ENCODE measurements around the gene IFNA5.

IFNA5 gene

DNA sequence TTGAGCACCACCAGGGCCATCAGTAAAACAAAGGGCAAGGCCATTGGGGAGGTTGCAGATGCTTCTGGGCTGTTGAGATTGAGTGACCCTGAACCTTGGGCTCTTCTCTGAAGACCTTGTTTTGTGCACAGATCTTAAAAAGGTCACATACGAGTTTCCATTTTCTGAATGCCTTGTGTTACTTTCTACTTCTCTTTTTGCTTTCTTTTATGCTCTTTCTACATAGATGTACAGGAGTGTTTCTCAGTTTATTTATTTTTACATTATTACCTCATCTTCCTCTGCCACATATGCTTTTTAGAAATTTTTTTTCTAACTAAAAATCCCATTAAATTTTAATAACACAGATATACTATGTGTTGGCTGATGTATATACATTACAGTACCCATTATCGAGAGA lies at the start of gene IFNA5:
Gene IFNA5 (minus strand): TSS at position 101 of the 400 bp plus-strand sequence. CDS start 57 bp downstream, at position 44.
- DNase-seq (ENCODE audit: low spot score), result no peak

DNA sequence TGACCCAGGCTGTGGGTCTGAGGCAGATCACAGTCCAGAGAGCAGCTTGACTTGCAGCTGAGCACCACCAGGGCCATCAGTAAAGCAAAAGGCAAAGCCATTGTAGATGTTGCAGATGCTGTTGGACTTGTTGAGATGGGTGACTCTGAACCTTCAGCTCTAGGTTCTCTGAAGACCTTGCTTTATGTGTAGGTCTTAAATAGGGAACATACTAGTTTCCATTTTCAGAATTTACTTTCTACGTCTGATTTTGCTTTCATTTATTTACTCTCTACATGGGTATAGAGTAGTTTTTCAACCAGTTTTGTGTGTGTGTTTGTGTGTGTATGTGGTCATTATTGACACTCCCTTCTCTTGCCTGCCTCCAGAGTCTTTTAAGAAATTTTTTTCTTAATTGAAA lies 45.7 kb upstream of the IFNA5 start, which contains the start of gene IFNA6:
Gene IFNA6 (minus strand): TSS at position 101 of the 400 bp plus-strand sequence. CDS start 0 bp downstream, at position 101.
- DNase-seq (ENCODE audit: low spot score), result no peak

DNA sequence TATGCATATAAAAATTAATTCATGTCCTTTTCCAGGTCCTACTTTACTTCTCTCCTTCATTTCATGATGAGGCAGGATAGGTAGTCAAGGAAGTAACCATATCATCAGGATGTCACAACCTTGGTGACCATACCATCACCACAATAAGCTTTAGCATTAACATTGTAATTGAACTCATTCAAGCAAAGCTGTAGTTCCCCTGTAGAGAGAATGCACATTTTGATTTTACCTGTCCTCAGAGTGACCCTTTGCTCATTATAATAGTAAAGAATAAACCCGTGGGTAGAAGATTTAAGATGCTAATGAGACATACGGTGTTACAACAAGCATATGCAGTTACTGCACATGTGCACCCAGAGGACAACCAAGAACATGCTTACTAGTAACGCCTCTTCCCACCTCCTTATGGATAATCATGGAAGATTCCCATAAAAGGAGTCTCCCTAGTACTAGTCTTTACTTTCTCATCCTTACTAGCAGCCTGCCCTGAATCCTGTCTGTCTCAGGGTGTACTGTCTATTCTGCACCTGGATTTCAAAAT lies 43.4 kb upstream of the IFNA5 start:
- no peak for DNase-seq (ENCODE audit: low spot score)

DNA sequence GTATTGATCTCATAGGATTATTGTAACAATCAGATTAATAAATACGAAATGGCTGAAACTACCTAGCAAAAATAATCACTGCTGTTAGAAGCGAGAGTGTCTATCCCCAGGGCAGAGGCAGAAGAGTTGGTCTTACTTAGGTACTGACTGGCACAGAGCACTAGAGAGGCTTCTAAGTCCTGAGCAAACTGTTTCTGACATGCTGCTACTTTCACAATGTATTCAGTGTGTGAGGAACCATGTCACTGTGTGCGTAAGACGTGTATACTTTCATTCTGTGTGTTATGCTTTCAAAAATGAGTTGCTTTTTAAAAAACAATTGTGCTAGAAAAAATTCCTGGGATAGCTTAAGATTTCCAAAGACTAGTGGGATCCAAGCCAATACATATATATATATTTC lies 35.6 kb upstream of the IFNA5 start:
- DNase-seq (ENCODE audit: low spot score), result no peak

DNA sequence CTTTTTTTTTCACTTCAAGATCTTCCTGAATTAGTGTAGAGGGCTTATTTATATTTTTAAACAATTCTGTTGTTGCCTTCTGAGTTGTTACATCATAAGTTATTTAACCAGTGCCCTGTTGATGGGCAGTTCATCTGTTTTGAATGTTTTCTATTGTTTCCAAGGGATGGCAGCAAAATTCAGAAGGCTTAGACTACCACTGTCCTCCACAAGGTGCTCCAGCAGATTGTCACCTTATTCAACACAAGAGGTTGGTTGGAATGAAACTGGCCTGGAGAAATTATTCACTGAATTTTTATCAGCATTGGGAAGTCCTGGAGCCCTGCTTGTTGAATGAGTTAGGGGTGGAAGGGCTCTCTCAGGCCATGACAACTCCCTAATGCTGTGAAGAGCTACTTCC lies 31.3 kb upstream of the IFNA5 start:
- no peak for DNase-seq (ENCODE audit: low spot score)

DNA sequence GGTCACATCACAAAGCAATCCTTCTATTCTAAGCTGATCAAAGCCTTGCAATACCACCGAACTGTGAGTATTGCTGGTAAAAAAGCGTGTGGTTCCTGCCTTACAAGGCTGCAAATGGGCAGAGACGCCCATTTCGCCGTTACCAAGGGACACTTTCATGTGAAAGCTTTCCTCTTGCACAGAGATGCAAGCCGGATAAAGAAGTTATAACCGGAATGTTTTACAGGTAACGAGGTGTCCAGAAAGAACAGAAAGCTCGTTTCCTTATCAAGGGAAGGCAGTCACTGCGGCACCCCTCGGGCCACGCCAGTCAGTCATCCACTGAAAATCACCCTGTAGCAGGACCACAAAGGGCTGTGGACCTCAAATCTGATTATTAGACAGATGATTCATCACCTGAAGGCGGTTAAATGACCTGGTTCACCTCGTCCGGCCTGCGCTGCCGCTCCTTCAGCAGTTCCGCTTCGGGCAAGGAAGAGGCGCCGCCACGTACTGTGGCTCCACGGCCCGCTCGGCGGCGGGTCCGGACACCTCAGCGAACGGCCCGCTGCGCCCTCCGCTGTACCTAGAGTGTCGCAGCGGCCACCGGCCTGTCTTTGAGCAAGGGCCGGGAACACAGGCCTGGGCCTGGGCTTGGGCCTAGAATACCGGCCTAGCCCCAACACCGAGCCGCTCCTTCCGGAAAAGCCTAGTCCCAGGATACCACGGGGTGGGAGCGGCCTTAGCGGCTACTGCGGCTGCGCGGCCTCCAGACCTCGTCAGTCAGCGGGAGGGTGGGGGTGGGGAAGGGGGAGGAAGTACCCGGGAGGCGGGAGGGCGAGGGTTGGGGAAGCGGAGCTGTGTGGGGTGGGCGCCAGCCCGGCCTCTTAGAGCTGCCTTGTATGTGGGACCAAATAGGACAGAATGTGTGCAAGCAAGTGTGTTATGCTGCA lies 29.9 kb upstream of the IFNA5 start, which contains the start of gene KLHL9:
Gene KLHL9 (minus strand): TSS at position 704 of the 932 bp plus-strand sequence. CDS start 545 bp downstream, at position 159.
- peak; percentile 88 for DNase-seq (ENCODE audit: low spot score)

DNA sequence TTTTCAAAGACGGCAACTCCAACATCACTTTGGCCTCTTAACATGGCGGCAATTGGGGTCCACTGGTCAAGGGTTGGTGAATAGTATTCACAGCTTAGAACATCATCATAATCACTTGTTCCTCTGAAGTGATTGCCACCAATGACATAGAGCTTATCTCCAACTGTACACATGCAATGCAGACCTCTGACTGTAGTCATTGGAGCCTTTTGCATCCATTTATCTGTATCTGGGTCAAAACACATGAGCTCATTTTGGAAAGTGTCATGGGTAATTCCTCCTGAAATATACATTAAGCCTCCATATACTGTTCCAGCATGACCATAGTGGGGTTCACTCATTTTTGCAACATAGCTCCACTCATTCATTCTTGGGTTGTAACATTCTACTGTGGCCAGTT lies 28.1 kb upstream of the IFNA5 start:
- DNase-seq (ENCODE audit: low spot score), result no peak

DNA sequence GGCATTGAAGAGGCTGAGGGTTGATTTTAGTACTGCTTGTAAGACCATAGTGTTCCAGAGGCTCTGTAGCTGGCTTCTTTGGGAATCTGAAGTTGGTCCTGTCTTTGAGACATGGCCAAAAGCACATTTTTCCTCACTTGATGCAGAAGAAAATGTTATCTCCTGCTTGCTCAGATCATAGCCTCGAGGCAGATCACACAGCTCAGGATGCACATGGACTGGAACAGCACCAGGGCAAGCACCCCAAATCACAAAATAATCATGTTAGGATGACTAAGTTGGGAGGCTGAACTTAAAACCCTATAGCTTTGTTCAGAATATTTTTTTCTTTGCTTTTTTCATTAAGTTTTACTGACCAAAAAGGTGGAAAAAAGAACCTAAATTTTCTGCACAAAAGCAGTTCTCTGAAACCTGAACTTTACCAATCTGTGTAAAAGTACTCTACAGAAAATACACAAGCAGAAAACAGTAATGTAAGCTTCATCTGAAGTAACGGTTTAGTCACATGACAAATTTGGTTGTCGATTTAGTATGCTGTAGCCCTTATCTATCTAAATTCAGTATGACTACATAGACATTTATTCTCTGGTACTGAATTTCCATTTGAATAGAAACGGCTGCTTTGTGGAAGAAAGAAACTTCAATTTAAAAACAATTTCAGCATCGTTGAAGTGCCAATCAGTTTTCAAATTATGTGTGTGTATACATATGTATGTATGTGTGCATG lies 26.7 kb upstream of the IFNA5 start:
- no peak for DNase-seq (ENCODE audit: low spot score)

DNA sequence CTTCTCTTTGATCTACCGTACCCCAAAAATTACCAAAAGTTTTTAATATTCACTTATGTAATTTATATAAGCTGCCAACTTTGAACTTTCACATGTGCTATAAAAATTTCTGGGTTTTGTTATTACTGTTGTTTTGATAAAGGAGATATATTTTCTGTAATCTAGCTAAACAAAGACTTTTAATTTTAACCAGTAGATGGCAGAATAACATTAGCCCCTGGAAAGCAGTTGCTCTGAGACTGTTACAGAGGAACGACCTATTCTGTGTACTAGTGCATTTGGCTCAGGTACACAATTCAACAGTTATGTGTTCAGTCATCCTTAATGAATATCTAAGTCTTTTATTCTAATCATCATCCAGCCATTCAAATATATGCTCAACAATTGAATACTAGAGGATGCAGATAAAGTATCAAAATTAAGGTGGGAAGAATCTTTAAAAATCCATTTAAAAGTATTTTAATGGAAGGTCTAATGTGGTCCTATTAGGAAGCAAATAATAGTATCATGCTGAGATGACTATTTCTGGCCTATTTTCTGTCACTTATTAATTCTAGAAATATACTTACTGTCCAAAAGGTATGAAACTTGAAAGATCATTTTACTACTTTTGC lies 21.5 kb upstream of the IFNA5 start:
- DNase-seq (ENCODE audit: low spot score), result peak; percentile 74

DNA sequence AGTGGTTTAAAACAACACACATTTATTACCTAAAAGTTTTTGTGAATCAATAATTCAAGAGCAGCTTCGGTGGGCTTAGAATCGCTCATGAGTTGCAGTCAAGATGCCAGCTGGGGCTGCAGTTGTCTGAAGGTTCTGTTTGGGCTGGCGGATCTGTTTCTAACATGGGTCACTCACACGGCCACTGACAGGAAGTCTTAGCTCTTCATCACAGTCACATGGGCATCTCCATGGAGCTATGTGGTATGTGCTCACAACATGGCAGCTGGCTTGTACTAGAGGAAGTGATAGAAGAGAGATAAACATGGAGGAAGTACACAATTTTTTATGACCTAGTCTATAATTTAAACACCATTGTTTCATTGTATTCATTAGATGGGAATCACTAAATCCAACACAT lies 18.9 kb upstream of the IFNA5 start:
- no peak for DNase-seq (ENCODE audit: low spot score)

DNA sequence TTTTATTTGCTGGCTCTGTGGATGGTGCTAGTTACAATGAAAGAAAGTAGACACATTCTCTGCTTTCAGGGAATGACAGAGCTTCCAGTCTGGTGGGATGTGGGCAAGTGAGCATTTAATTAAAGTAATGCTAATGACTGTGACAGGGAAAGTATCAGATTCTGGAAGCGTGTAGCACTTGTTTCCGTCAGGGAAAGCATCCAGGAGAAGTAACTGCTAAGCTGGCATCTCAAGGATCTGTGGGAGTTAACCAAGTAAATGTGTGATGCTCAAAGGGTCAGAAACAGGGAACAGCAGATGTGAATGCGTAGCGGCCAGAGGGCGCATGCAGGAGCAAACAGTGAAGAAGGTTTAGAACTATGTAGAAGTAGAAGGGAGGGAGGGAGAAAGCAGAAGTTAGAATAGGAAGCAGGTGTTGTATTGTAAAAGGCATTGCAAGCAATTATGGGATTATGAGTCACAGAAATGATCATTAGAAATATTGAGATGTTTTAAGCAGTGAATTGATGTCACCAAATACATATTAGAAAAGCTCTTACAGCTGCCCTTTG lies 17.9 kb upstream of the IFNA5 start:
- no peak for DNase-seq (ENCODE audit: low spot score)

DNA sequence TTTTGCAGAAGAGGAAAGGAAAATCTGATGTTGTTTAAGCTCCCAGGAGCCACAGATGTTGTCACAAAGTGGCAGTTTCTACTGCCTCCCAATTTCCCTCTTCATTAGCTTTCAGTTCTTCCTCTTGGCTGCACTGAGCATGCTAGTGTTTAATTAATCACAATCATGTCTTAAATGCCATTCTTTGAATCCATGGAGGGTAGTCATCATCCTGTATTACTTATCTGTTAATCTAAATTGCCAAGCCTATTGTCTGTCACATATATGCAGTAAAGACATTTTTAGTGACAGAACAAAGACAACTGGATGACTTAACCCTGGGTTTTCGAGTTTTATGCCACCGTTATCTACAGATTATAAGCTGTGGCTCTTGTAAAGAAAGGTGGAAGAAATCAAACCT lies 15.4 kb upstream of the IFNA5 start:
- DNase-seq (ENCODE audit: low spot score), result no peak

DNA sequence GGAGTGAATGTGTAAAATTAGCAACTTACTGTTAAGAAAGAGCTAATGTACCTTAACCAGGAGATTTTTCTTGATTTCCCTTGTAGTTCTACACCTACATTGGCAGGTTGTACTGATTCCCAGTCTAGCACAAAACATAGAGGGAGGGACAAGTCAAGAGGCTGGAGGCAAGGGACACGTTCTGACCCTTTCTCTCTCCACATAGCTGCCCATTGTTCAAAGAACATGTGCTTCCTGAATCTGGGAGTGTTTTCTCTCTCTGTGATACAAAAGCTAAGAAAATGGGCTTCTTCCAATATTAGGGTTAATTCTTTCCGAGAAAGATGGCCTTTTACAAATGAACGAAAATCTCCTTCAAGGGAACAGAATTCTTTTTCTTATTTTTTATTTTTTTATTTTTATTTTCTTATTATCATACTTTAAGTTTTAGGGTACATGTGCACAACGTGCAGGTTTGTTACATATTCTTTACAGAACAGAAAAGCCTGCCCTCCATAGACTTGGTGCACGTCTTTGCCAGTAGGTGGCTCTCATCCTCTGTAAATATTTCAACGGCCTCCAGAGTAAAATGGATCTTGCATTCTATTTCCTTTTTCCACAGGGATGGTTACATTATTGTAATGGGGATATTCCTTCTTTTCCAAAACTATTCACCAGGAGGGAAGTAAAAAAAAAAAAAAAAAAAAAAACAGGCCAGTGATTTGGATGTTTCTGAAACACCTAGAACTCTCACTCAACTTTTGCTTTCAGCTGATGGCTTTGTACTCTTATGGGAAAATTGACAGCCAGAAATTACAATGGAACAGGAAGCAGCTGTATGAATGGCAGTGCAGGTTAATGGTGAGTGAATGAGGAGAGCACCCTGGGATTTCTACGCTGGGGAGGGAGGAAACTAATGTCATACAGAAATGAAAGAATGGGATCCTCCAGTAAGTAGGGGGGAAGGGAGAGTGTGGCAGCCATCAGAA lies 13.1 kb upstream of the IFNA5 start:
- peak; percentile 47 for DNase-seq (ENCODE audit: low spot score)

DNA sequence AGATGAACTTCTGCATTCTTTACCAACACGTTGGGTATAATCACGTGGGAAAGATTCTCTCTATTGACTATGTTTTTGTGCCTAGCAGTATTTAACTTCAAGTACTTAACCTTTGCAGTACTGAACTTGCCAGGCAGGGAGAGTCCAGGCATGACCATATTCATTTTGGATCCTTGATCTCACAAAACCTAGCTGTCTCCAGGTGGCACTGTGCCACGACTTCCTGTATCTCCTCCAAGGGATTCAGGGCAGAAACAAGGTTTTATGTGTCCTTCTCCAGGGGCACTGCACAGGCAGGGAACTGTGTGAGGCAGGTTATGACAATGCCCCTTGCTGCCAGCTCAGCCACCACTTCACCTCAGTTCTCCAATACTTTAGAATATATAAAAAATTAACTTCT lies 11.7 kb upstream of the IFNA5 start:
- no peak for DNase-seq (ENCODE audit: low spot score)

DNA sequence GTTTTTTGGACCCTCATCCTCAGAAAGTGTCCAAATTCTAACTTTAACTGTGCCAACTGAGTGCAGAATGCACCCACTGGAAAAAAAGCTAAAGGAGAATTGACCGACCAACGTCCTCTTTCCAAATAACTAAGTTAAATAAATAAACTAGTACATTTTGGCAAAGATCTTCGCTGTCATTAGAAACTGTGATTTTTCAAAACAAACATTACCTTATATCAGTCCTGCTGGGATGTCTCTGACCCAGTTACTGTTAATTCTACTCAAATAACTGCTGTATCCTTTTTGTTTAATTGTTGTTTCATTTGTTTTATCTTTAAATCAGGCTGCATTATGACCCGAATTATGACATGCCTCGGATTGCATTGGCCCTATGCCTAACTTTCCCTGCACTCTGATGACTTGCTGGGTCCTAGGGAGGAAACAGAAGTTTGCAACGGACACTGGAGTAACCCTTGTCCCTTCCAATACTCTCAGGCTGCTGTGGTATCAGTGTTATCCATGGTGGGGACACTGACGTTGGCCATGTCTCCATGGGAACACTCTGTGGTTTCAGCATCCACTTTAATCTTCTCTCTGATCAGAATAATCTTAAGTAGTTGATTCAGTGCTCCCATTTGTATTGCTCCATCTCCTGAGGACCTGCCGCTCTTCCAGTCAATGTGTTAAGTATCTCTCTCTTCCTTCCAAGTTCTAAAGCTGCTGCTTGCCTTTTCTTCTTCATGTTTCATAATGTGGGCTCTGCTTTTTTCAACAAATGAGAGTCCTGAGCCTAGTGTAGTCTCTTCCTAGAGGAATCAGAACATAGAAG lies 11.1 kb upstream of the IFNA5 start:
- DNase-seq (ENCODE audit: low spot score), result no peak

DNA sequence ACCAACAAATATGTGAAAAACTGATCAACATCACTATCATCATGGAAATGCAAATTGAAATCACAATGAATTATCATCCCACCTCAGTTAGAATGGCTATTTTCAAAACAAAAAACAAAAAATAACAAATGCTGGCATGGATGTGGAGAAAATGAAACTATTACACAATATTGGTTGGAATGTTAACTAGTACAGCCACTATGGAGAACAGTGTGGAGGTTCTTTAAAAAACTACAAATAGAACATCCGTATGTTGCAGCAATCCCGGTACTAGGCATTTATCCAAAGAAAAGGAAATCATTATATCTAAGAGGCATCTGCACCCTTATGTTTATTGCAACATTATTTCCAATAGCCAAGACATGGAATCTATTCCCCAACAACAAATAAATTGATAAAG lies 9.0 kb upstream of the IFNA5 start:
- no peak for DNase-seq (ENCODE audit: low spot score)

DNA sequence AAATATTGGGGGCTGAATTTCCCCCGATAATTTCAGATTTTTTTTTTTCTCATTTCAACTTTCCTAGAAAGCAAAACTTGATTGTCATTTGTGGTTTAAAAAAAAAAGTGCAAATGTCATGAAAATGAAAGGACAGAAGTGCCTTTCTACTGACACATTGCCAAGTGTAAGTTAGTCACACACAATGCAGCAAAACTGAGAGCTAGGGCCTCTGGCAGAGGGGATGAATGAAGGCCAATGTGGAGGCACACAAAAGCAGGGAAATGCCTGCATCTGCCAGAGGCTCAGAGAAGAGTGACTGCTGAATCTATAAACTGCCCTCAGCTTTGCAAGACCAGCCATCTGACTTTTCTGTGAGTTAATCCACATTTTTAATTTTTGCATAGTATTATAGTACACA lies 6.8 kb upstream of the IFNA5 start:
- no peak for DNase-seq (ENCODE audit: low spot score)

DNA sequence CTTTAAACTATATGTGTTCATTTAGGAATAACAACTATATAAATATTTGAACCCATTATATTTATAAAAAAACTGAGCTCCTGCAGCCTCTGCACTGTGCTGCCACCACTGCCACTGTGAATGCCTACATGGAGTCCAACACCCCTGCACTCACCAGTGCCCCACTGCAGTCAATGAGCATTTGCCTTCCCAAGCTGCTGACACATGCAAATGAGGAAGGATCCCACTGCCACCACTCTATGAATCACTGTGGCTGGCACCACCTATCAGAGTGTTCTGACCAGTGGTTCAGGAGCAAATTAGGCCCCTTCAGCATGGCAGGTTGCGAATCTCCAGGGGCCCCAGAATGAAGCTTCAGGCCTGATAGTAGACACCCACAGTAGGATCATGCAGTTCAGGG lies 9.1 kb downstream of the IFNA5 start:
- no peak for DNase-seq (ENCODE audit: low spot score)

DNA sequence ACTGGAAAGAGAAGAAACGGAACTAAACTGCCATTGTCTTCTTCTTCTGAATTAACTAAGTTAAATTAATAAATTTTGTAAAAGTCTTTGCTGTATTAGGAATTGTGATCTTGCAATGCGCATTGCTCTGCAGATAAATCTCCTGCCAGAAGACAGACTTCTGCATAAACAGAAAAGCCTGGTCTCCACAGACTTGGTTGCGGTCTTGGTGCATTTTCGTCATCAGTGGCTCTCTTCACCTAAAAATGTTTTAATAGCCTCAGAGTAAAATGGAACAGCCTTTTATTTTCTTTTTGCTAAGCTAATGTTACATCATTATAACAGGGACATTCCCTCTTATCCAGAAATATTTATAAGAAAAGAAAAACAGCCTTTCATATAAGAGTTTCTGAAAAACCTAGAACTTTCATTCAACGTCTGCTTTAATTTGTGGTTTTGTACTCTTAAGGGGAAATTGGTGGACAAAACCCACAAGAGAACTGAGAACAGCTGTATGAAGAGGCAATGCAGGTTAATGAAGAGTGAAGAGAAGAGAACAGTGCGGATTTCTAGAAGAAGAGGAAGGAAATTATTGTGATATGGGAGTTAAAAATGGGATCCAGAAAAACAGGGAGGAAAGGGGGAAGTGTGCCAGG lies 10.1 kb downstream of the IFNA5 start:
- no peak for DNase-seq (ENCODE audit: low spot score)

All from CD4-positive, alpha-beta T cell treated with Interleukin-2 at 100 ng/mL for 4 hours (primary cell).